ENCODE data around the gene RAB37.
A peak's percentile ranks its signal among the peaks of the same experiment; 100 is the strongest.

The RAB37 gene

GRCh38 chr17:74745548-74746177 is 8.6 kb downstream of the RAB37 start:
- H3K4me3 Mint-ChIP-seq: no peak overlapping the region
- no peak for ATAC-seq (replicated peaks)
- H3K27me3 Mint-ChIP-seq: no peaks in the 10 kb centered on the region
- no peak for DNase-seq
- peaks cover 44 to 69% of the 10 kb centered on the region in 2 donors for H3K4me1 Mint-ChIP-seq
- peak overlapping the region; percentile 37 for H3K27ac Mint-ChIP-seq
- H3K9me3 Mint-ChIP-seq: no peaks in the 10 kb centered on the region
- H3K36me3 Mint-ChIP-seq: no peaks in the 10 kb centered on the region

- Mint-ChIP-seq H3K27ac (no peak overlapping the region), H3K4me3 (peak overlapping the region in 1 of 2 donors; percentile 23)
- ATAC-seq (replicated peaks): no peak
These were observed 9.3 kb downstream of the RAB37 start for GRCh38 chr17:74746376-74746775.

GRCh38 chr17:74746922-74747321 is 9.9 kb downstream of the RAB37 start:
- Mint-ChIP-seq H3K9me3 (no peaks in the 10 kb centered on the region), H3K27me3 (no peaks in the 10 kb centered on the region), H3K27ac (no peak overlapping the region), H3K36me3 (peaks cover 0 to 4% of the 10 kb centered on the region in 2 donors), H3K4me1 (peaks cover 52 to 71% of the 10 kb centered on the region in 2 donors), H3K4me3 (peak overlapping the region in 1 of 2 donors; percentile 23)
- ATAC-seq (replicated peaks): no peak
- DNase-seq: no peak

More at GRCh38 chr17:74746376-74746775, 9.3 kb downstream of the RAB37 start:
- H3K9me3 Mint-ChIP-seq: no peaks in the 10 kb centered on the region
- no peak for DNase-seq
- H3K27me3 Mint-ChIP-seq: no peaks in the 10 kb centered on the region
- H3K4me1 Mint-ChIP-seq: peaks cover 51 to 71% of the 10 kb centered on the region in 2 donors
- peaks cover 0 to 3% of the 10 kb centered on the region in 2 donors for H3K36me3 Mint-ChIP-seq

GRCh38 chr17:74748279-74748528 is 11.1 kb downstream of the RAB37 start:
- Mint-ChIP-seq H3K27ac (peak overlapping the region; percentile 76), H3K4me3 (peak overlapping the region; percentile 73 to 88), H3K9me3 (no peaks in the 10 kb centered on the region), H3K36me3 (peaks cover 7 to 14% of the 10 kb centered on the region in 2 donors), H3K27me3 (no peaks in the 10 kb centered on the region), H3K4me1 (peaks cover 52 to 69% of the 10 kb centered on the region in 2 donors)
- DNase-seq (no peak), ATAC-seq (replicated peaks) (no peak)

GRCh38 chr17:74748529-74749278 is 11.6 kb downstream of the RAB37 start, which contains the start of gene NHERF1:
Gene NHERF1, plus strand, starts transcription at chr17:74748628. Its CDS starts 219 bp downstream, at chr17:74748847.
- Mint-ChIP-seq H3K9me3 (no peaks in the 10 kb centered on the region), H3K36me3 (peaks cover 7 to 14% of the 10 kb centered on the region in 2 donors), H3K27ac (peak within 1 kb of the TSS; percentile 85), H3K4me1 (peaks cover 49 to 69% of the 10 kb centered on the region in 2 donors), H3K27me3 (no peaks in the 10 kb centered on the region), H3K4me3 (peak within 1 kb of the TSS; percentile 84 to 88)
- ATAC-seq (replicated peaks) (peak; percentile 95 to 96), DNase-seq (peak; percentile 94)

- H3K36me3 Mint-ChIP-seq: peaks cover 7 to 14% of the 10 kb centered on the region in 2 donors
- peaks cover 41 to 67% of the 10 kb centered on the region in 2 donors for H3K4me1 Mint-ChIP-seq
- peak overlapping the region; percentile 84 to 88 for H3K4me3 Mint-ChIP-seq
- no peaks in the 10 kb centered on the region for H3K9me3 Mint-ChIP-seq
- DNase-seq (no peak), ATAC-seq (replicated peaks) (peak; percentile 11 to 13)
- H3K27me3 Mint-ChIP-seq: no peaks in the 10 kb centered on the region
- peak overlapping the region; percentile 85 for H3K27ac Mint-ChIP-seq
These were observed 12.4 kb downstream of the RAB37 start for GRCh38 chr17:74749279-74750038.

- ATAC-seq (replicated peaks) (no peak), DNase-seq (no peak)
- peak overlapping the region; percentile 84 to 88 for H3K4me3 Mint-ChIP-seq
- H3K9me3 Mint-ChIP-seq: no peaks in the 10 kb centered on the region
- H3K4me1 Mint-ChIP-seq: peaks cover 40 to 67% of the 10 kb centered on the region in 2 donors
- H3K27ac Mint-ChIP-seq: no peak overlapping the region
- H3K27me3 Mint-ChIP-seq: no peaks in the 10 kb centered on the region
- peaks cover 9 to 16% of the 10 kb centered on the region in 2 donors for H3K36me3 Mint-ChIP-seq
These were observed 12.9 kb downstream of the RAB37 start for GRCh38 chr17:74750039-74750326.

- Mint-ChIP-seq H3K9me3 (no peaks in the 10 kb centered on the region), H3K4me3 (peak overlapping the region; percentile 84 to 88), H3K27ac (no peak overlapping the region), H3K4me1 (peaks cover 41 to 73% of the 10 kb centered on the region in 2 donors), H3K36me3 (peaks cover 10 to 19% of the 10 kb centered on the region in 2 donors), H3K27me3 (no peaks in the 10 kb centered on the region)
- no peak for ATAC-seq (replicated peaks)
- DNase-seq: no peak
These were observed 13.4 kb downstream of the RAB37 start for GRCh38 chr17:74750327-74751069.

- Mint-ChIP-seq H3K4me3 (no peak overlapping the region), H3K9me3 (no peaks in the 10 kb centered on the region), H3K27me3 (no peaks in the 10 kb centered on the region), H3K27ac (peak overlapping the region; percentile 70), H3K4me1 (peaks cover 40 to 74% of the 10 kb centered on the region in 2 donors), H3K36me3 (peaks cover 10 to 19% of the 10 kb centered on the region in 2 donors)
- DNase-seq (no peak), ATAC-seq (replicated peaks) (no peak)
These were observed 15.4 kb downstream of the RAB37 start for GRCh38 chr17:74752415-74752814.

- ATAC-seq (replicated peaks) (no peak), DNase-seq (no peak)
- H3K4me1 Mint-ChIP-seq: peaks cover 44 to 74% of the 10 kb centered on the region in 2 donors
- no peaks in the 10 kb centered on the region for H3K9me3 Mint-ChIP-seq
- H3K4me3 Mint-ChIP-seq: no peak overlapping the region
- H3K27me3 Mint-ChIP-seq: no peaks in the 10 kb centered on the region
- H3K36me3 Mint-ChIP-seq: peaks cover 10 to 19% of the 10 kb centered on the region in 2 donors
- peak overlapping the region; percentile 70 for H3K27ac Mint-ChIP-seq
These were observed 15.9 kb downstream of the RAB37 start for GRCh38 chr17:74752822-74753401.

GRCh38 chr17:74754832-74755231 is 17.8 kb downstream of the RAB37 start:
- Mint-ChIP-seq H3K4me3 (no peak overlapping the region), H3K36me3 (peaks cover 10 to 19% of the 10 kb centered on the region in 2 donors), H3K9me3 (no peaks in the 10 kb centered on the region), H3K27ac (no peak overlapping the region), H3K27me3 (no peaks in the 10 kb centered on the region), H3K4me1 (peaks cover 57 to 87% of the 10 kb centered on the region in 2 donors)
- no peak for ATAC-seq (replicated peaks)
- no peak for DNase-seq

GRCh38 chr17:74755533-74755932 is 18.5 kb downstream of the RAB37 start:
- Mint-ChIP-seq H3K4me1 (peaks cover 55 to 87% of the 10 kb centered on the region in 2 donors), H3K9me3 (no peaks in the 10 kb centered on the region), H3K36me3 (peaks cover 10 to 19% of the 10 kb centered on the region in 2 donors), H3K4me3 (no peak overlapping the region), H3K27me3 (no peaks in the 10 kb centered on the region), H3K27ac (no peak overlapping the region)
- ATAC-seq (replicated peaks) (no peak), DNase-seq (no peak)

- Mint-ChIP-seq H3K27ac (no peak overlapping the region), H3K9me3 (no peaks in the 10 kb centered on the region), H3K4me3 (no peak overlapping the region), H3K27me3 (no peaks in the 10 kb centered on the region), H3K36me3 (peaks cover 10 to 14% of the 10 kb centered on the region in 2 donors), H3K4me1 (peaks cover 44 to 75% of the 10 kb centered on the region in 2 donors)
- ATAC-seq (replicated peaks): no peak
- no peak for DNase-seq
These were observed 19.8 kb downstream of the RAB37 start for GRCh38 chr17:74756891-74757290.

- H3K27me3 Mint-ChIP-seq: no peaks in the 10 kb centered on the region
- peaks cover 7 to 11% of the 10 kb centered on the region in 2 donors for H3K36me3 Mint-ChIP-seq
- ATAC-seq (replicated peaks) (no peak), DNase-seq (no peak)
- peaks cover 40 to 71% of the 10 kb centered on the region in 2 donors for H3K4me1 Mint-ChIP-seq
- H3K27ac Mint-ChIP-seq: peak overlapping the region; percentile 59
- H3K9me3 Mint-ChIP-seq: no peaks in the 10 kb centered on the region
- no peak overlapping the region for H3K4me3 Mint-ChIP-seq
These were observed 20.4 kb downstream of the RAB37 start for GRCh38 chr17:74757502-74757901.

Measured in stimulated activated naive B cell treated with anti-CD40 and anti-IgM and Interleukin-4, amounts not matched to agents 10 μg/mL and 1 μg/mL and 100 μg/mL, for 72 hours (primary cell).